Measurements from ENCODE around the gene ATP6V1B1. TPM values are rescaled to one million over a fixed set of nuclear protein-coding genes. Genes with fewer than 3 reads are reported as not detected.

ATP6V1B1 gene
- total RNA-seq, 4 donors from 2014 or later, result 1.2 to 2.5 TPM; not detected in 2

DNA sequence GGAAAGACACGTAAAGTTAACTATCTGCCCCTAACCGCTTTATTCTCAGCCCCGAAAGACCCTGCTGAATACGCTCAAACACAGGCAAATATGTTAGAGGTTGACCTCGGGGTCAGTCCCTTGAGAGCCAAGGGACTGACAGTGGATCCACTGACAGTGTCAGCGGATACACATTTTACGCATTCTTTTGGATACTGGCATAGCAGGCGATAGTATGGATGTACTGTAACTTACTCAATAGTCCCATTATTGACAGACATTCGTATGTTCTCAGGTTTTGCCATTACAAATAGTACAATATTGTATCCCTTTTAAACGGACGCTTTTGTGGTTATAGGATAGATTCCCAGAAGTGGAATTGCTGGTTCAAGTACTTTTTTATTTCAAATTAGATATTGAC, 13.4 kb downstream of the ATP6V1B1 start:
- Histone ChIP-seq H3K4me3 (no peak overlapping the region), H3K36me3 (no peaks in the 10 kb centered on the region), H3K27ac (no peak overlapping the region), H3K4me1 (peaks cover 0 to 23% (median 5%) of the 10 kb centered on the region in 4 donors), H3K27me3 (no peaks in the 10 kb centered on the region), H3K9me3 (no peaks in the 10 kb centered on the region)
- TF ChIP-seq EP300 (IDR thresholded peaks at IDR 0.05) (no peak), POLR2A (IDR thresholded peaks at IDR 0.05) (no peak)
- TF ChIP-seq, protein P1, sequence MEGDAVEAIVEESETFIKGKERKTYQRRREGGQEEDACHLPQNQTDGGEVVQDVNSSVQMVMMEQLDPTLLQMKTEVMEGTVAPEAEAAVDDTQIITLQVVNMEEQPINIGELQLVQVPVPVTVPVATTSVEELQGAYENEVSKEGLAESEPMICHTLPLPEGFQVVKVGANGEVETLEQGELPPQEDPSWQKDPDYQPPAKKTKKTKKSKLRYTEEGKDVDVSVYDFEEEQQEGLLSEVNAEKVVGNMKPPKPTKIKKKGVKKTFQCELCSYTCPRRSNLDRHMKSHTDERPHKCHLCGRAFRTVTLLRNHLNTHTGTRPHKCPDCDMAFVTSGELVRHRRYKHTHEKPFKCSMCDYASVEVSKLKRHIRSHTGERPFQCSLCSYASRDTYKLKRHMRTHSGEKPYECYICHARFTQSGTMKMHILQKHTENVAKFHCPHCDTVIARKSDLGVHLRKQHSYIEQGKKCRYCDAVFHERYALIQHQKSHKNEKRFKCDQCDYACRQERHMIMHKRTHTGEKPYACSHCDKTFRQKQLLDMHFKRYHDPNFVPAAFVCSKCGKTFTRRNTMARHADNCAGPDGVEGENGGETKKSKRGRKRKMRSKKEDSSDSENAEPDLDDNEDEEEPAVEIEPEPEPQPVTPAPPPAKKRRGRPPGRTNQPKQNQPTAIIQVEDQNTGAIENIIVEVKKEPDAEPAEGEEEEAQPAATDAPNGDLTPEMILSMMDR (IDR thresholded peaks at IDR 0.05), result no peak
- DNase-seq (ENCODE audit: low spot score in 2 of 2), result no peak
- 42 to 47% methylated on average over 11 of the region's 11 CpGs for WGBS, 2 donors

DNA sequence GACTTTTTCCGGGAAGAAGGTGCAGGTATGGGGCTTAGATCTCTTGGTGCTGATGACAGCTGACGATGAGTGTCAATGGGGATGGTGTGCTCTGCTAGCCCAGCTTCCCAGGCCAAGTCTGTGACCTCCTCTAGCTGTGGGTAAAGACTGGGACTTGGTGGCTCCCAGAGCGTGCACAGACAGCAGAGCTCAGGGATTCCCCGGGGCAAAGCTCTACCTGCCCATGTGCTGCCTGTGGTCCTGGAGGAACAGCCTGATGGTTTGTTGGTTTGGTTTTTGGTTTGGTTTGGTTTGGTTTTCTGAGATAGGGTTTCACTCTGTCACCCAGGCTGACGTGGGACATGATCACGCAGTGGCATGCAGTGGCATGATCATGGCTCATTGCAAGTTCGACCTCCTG, 19.2 kb downstream of the ATP6V1B1 start:
- TF ChIP-seq, protein P1 (IDR thresholded peaks at IDR 0.05), result no peak
- no peak for TF ChIP-seq POLR2A (IDR thresholded peaks at IDR 0.05)
- TF ChIP-seq EP300 (IDR thresholded peaks at IDR 0.05), result no peak
- DNase-seq (ENCODE audit: low spot score in 2 of 2), result no peak
- H3K36me3 ChIP-seq, result no peaks in the 10 kb centered on the region
- no peaks in the 10 kb centered on the region for H3K4me1 ChIP-seq
- no peaks in the 10 kb centered on the region for H3K9me3 ChIP-seq
- WGBS, 2 donors, result 87 to 90% methylated on average over 7 of the region's 7 CpGs
- no peak overlapping the region for H3K4me3 ChIP-seq
- H3K27me3 ChIP-seq, result peaks cover 0 to 7% of the 10 kb centered on the region in 2 donors
- H3K27ac ChIP-seq, result no peak overlapping the region

DNA sequence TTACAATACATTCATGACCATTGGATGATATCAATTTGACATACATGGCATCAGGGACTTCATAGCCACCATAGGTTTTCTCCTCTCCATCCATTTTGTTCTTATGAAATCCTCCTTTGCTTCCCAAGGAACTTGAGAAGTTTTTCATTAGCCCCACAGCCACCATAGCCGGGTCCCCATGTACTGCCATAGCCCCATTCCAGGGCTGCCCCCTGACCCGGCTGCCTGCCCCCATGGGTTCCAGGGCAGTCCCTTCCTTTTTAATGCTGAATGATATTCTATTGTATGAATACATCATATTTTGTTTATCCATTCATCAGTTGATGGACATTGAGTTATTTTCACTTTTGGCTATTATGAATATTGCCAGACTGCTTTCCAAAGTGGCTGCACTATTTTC, 20.4 kb downstream of the ATP6V1B1 start:
- WGBS, 2 donors, result 63 to 65% methylated on average over 2 of the region's 2 CpGs
- H3K9me3 ChIP-seq, result no peaks in the 10 kb centered on the region
- no peak overlapping the region for H3K27ac ChIP-seq
- H3K36me3 ChIP-seq, result no peaks in the 10 kb centered on the region
- H3K4me3 ChIP-seq, result no peak overlapping the region
- no peak for DNase-seq (ENCODE audit: low spot score in 2 of 2)
- TF ChIP-seq, protein P1 (IDR thresholded peaks at IDR 0.05), result no peak
- TF ChIP-seq EP300 (IDR thresholded peaks at IDR 0.05) (no peak), POLR2A (IDR thresholded peaks at IDR 0.05) (no peak)
- H3K27me3 ChIP-seq, result peaks cover 0 to 7% of the 10 kb centered on the region in 2 donors
- no peaks in the 10 kb centered on the region for H3K4me1 ChIP-seq

DNA sequence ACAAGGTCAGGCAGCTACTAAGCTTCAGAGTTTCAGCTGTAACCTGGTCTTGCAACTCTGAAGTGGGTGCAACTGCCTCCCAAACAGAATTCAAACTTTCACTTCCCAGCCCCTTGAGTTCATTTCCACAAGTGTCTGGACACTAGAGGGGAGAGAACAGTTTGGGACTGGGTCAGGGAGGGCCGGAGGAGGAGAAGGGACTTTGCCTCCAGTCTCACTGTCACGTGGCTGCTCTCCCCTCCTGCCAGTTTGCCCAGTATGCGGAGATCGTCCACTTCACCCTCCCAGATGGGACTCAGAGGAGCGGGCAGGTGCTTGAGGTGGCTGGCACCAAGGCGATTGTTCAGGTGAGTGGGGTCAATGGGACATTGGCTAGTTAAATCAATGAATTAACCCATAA, 22.1 kb downstream of the ATP6V1B1 start:
- Histone ChIP-seq H3K4me3 (no peak overlapping the region), H3K36me3 (no peaks in the 10 kb centered on the region), H3K27ac (no peak overlapping the region), H3K27me3 (peaks cover 0 to 7% of the 10 kb centered on the region in 2 donors), H3K9me3 (no peaks in the 10 kb centered on the region), H3K4me1 (no peaks in the 10 kb centered on the region)
- 74 to 76% methylated on average over 6 of the region's 6 CpGs for WGBS, 2 donors
- TF ChIP-seq, protein P1 (IDR thresholded peaks at IDR 0.05), result no peak
- no peak for TF ChIP-seq EP300 (IDR thresholded peaks at IDR 0.05)
- no peak for TF ChIP-seq POLR2A (IDR thresholded peaks at IDR 0.05)
- no peak for DNase-seq (ENCODE audit: low spot score in 2 of 2)

DNA sequence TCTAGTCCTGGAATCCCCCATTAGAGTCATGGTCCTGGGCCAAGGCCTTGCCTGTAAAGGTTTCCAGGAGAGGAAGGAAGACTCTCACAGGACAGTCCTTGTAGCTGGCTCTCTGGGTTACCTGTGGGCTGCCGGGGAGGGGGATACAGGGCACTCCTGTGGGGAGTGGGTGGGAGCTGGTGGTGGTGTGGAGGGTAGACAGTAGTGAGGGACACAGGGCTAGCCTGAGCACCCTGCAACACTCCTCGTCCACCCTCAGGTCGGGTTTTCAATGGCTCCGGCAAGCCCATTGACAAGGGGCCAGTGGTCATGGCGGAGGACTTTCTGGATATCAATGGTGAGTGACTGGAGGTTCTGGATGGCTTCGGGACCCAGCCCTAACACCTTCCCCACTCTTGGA, 23.1 kb downstream of the ATP6V1B1 start:
- no peaks in the 10 kb centered on the region for H3K9me3 ChIP-seq
- 88 to 89% methylated on average over 6 of the region's 6 CpGs for WGBS, 2 donors
- no peak overlapping the region for H3K4me3 ChIP-seq
- no peak overlapping the region for H3K27ac ChIP-seq
- no peak for DNase-seq (ENCODE audit: low spot score in 2 of 2)
- H3K4me1 ChIP-seq, result no peaks in the 10 kb centered on the region
- TF ChIP-seq, protein P1 (IDR thresholded peaks at IDR 0.05), result no peak
- TF ChIP-seq POLR2A (IDR thresholded peaks at IDR 0.05), result no peak
- TF ChIP-seq EP300 (IDR thresholded peaks at IDR 0.05), result no peak
- no peaks in the 10 kb centered on the region for H3K36me3 ChIP-seq
- peaks cover 0 to 15% of the 10 kb centered on the region in 2 donors for H3K27me3 ChIP-seq

Measured in tibial nerve (tissue), 4 donors.